H1 (cell line): ENCODE measurements around the gene PSD2. TPM values are rescaled to one million over a fixed set of nuclear protein-coding genes. Genes with fewer than 3 reads are reported as not detected.

Experiments used
- ASH2L ChIP-seq: fragments of 200-600, 300-600 bp; sonication (generic); IDR thresholded peaks from one replicate; pipeline ENCODE4 v1.7.1; 2017; ENCODE audit warnings: low read length
- ATF2 ChIP-seq: IDR thresholded peaks from 2 replicates; pipeline ENCODE4 v1.6.1; 2012; ENCODE audit warnings: low read length, inconsistent platforms
- BACH1 ChIP-seq: IDR thresholded peaks from 2 replicates; pipeline ENCODE4 v1.6.1; 2012; ENCODE audit warnings: low read length, improper control_type of control experiment
- CHD2 ChIP-seq: IDR thresholded peaks from 2 replicates; pipeline ENCODE4 v1.6.1; 2012; ENCODE audit warnings: low read length, improper control_type of control experiment
- HDAC2 ChIP-seq, 2 experiments: fragments of 300-600 bp in 1 of 2; sonication (generic) in 1 of 2; IDR thresholded peaks; 2 replicates each; pipeline ENCODE4 v1.6.1; 2011 to 2012; ENCODE audit warnings: low read depth in 2 of 2, low read length in 2 of 2, mild to moderate bottlenecking in 2 of 2, moderate library complexity in 2 of 2, borderline replicate concordance in 1 of 2, inconsistent platforms in 1 of 2
- KDM4A ChIP-seq: IDR thresholded peaks from one replicate; pipeline ENCODE4 v1.7.1; 2012; ENCODE audit warnings: low read depth, mild to moderate bottlenecking, moderate library complexity, low read length, inconsistent platforms; ENCODE audit not compliant: severe bottlenecking
- RNF2 ChIP-seq: fragments of 200-900, 300-1000 bp; sonication (generic); IDR thresholded peaks from 2 replicates; pipeline ENCODE4 v1.7.1; 2016; ENCODE audit warnings: borderline replicate concordance, low read depth, mild to moderate bottlenecking, antibody characterized with exemption, low read length; ENCODE audit not compliant: poor library complexity, severe bottlenecking; ENCODE audit errors: missing control alignments
- SIN3A ChIP-seq, 2 experiments: IDR thresholded peaks in 1 of 2; conservative IDR thresholded peaks in 1 of 2; 2 replicates each; pipeline ENCODE4 v1.6.1; 2011 to 2012; ENCODE audit warnings: low read length in 2 of 2, improper control_type of control experiment in 1 of 2, low read depth in 1 of 2, mild to moderate bottlenecking in 1 of 2
- SRF ChIP-seq: IDR thresholded peaks from 2 replicates; pipeline ENCODE4 v1.6.1; 2011; ENCODE audit warnings: mild to moderate bottlenecking, low read depth, low read length, moderate library complexity
- TAF7 ChIP-seq: optimal IDR thresholded peaks from 2 replicates; pipeline ENCODE3; 2011; ENCODE audit warnings: low read depth, mild to moderate bottlenecking, inconsistent platforms, low read length, moderate library complexity, borderline replicate concordance
- TEAD4 ChIP-seq: IDR thresholded peaks from 2 replicates; pipeline ENCODE4 v1.6.1; 2012; ENCODE audit warnings: low read depth, low read length, inconsistent platforms, mixed read lengths
- ZNF274 ChIP-seq: IDR thresholded peaks from 2 replicates; pipeline ENCODE4 v1.7.0; 2012; ENCODE audit warnings: low read length, borderline replicate concordance; ENCODE audit errors: extremely low read depth
- polyA plus RNA-seq, 7 experiments: library from polyadenylated mRNA; depleted of rRNA in 3 of 7; stranded (reverse) in 5 of 7; unstranded in 2 of 7; fragments of >200 nt in 5 of 7; fragments of 200-250 nt in 2 of 7; gene quantifications; 1 replicate in 5 of 7; 2 replicates in 1 of 7; 4 replicates in 1 of 7; pipeline versions ENCODE4 v1.2.1 to v1.2.3, GENCODE V29; 2011 to 2013; ENCODE audit warnings: missing spikeins in 2 of 7, mixed read lengths in 2 of 7
- total RNA-seq: library from RNA; stranded (reverse); fragmentation: NEBNext Ultra II Directional; extraction: Animal tissue kit (Norgen Biotek cat#: 25700); gene quantifications from 2 replicates; pipeline ENCODE4 v1.2.1, GENCODE V29; 2021

The PSD2 gene
- total and polyA plus RNA-seq, 2 of the 8 experiments (the other 6 are each of a cell fraction or from before 2014, with no cell fraction given): 0.06 to 0.14 TPM

GRCh38 chr5:139787568-139788293 is 7.9 kb upstream of the PSD2 start (continued):
- peak; percentile 90 for TF ChIP-seq KDM4A
- TF ChIP-seq TEAD4: peak; percentile 50
- TF ChIP-seq TAF7: peak; percentile 35
- no peak for TF ChIP-seq BACH1
- no peak for TF ChIP-seq ZNF274
- TF ChIP-seq SIN3A (conservative IDR thresholded peaks at IDR 0.05 in 1 of 2, IDR thresholded peaks at IDR 0.05 in 1 of 2; ENCODE audit: low read depth in 1 of 2, low read length in 2 of 2): peak in 1 of 2 experiments; percentile 41; a peak in 1 of 4 replicates
- TF ChIP-seq RNF2: peak; percentile 57
- peak; percentile 82 for TF ChIP-seq ASH2L
- peak in 1 of 2 experiments; percentile 17; a peak in 1 of 4 replicates for TF ChIP-seq HDAC2 (IDR thresholded peaks at IDR 0.05; ENCODE audit: borderline replicate concordance in 1 of 2, low read depth in 2 of 2, low read length in 2 of 2)
- peak; percentile 81 for TF ChIP-seq CHD2
- 0 out of 2 replicates have a peak, but pooled peaks have one; percentile 14 for TF ChIP-seq SRF
- no peak for TF ChIP-seq ATF2
